Measurements from ENCODE around the gene P4HA2. TPM values are rescaled to one million over a fixed set of nuclear protein-coding genes. Genes with fewer than 3 reads are reported as not detected.
A peak's percentile ranks its signal among the peaks of the same experiment; 100 is the strongest.

The P4HA2 gene
- polyA plus RNA-seq, 1 of the 3 experiments (the other 2 are of a cell fraction): 67.2 TPM

DNA sequence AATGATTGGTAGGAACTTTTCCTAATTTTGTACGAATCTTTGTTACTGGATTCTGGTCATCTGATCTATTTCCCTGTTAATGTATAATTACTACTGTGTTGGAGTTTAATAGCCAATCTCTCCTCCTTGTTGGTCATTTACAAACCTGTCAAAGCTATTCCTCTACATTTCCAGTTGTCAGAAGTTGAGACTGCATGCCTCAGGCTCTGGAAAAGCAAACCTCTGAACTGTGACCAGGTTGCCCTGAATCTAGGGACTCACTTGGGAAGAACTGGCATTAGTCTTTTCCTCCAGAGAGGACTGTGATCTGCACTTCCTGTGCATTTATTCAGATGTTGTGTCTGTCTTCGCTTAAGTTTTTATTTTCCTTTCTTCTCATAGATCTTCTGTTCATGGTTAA is 46.0 kb upstream of the P4HA2 start:
- peaks cover 9 to 27% of the 10 kb centered on the region in 2 experiments for H3K4me1 ChIP-seq (ENCODE audit: control insufficient read depth in 1 of 2, insufficient read depth in 2 of 2, low read depth in 1 of 2, low read length in 1 of 2)
- H3K27ac ChIP-seq (ENCODE audit: low read depth in 2 of 2, low read length in 1 of 2): no peak overlapping the region
- ChIA-PET CTCF (interaction anchor here (0.9 to 2.5 kb wide), 10 partner anchors 8 to 227 kb away, joined by 3 to 23 read pairs (median 10); partner anchors contain the start of genes SLC22A4 and SLC22A5), POLR2A (no interaction called here)
- no peak overlapping the region for H3K4me3 ChIP-seq (ENCODE audit: low read depth in 2 of 2, low read length in 1 of 2)
- no peaks in the 10 kb centered on the region for H3K27me3 ChIP-seq (ENCODE audit: insufficient read depth)
- no peak overlapping the region for H3K4me2 ChIP-seq
- H2AFZ ChIP-seq (ENCODE audit: low read depth): no peak overlapping the region
- TF ChIP-seq TCF12 (IDR thresholded peaks at IDR 0.05) (no peak), CHD2 (IDR thresholded peaks at IDR 0.05; ENCODE audit: low read length, partially characterized antibody) (no peak), RAD21 (IDR thresholded peaks at IDR 0.05; ENCODE audit: low read length) (no peak), RCOR1 (IDR thresholded peaks at IDR 0.05; ENCODE audit: low read length) (no peak), RFX5 (IDR thresholded peaks at IDR 0.05; ENCODE audit: low read length) (no peak), TAF1 (IDR thresholded peaks at IDR 0.05; ENCODE audit: borderline replicate concordance, low read depth, low read length) (no peak), ELF1 (IDR thresholded peaks at IDR 0.05) (no peak), RXRA (IDR thresholded peaks at IDR 0.05; ENCODE audit: borderline replicate concordance, low read depth) (no peak), FOXJ3 (CRISPR knock-in tag; IDR thresholded peaks at IDR 0.05) (no peak), FOSL2 (IDR thresholded peaks at IDR 0.05; ENCODE audit: borderline replicate concordance, low read depth) (no peak), POLR2AphosphoS5 (IDR thresholded peaks at IDR 0.05; ENCODE audit: low read depth, low read length) (no peak), JUND (IDR thresholded peaks at IDR 0.05) (no peak), MEF2A (IDR thresholded peaks at IDR 0.05; ENCODE audit: borderline replicate concordance, low read depth) (no peak), NRF1 (IDR thresholded peaks at IDR 0.05; ENCODE audit: low read depth, low read length) (no peak)
- TF ChIP-seq, protein P1, sequence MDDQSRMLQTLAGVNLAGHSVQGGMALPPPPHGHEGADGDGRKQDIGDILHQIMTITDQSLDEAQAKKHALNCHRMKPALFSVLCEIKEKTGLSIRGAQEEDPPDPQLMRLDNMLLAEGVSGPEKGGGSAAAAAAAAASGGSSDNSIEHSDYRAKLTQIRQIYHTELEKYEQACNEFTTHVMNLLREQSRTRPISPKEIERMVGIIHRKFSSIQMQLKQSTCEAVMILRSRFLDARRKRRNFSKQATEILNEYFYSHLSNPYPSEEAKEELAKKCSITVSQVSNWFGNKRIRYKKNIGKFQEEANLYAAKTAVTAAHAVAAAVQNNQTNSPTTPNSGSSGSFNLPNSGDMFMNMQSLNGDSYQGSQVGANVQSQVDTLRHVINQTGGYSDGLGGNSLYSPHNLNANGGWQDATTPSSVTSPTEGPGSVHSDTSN (IDR thresholded peaks at IDR 0.05): no peak
- TF ChIP-seq, protein P2, sequence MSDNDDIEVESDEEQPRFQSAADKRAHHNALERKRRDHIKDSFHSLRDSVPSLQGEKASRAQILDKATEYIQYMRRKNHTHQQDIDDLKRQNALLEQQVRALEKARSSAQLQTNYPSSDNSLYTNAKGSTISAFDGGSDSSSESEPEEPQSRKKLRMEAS (IDR thresholded peaks at IDR 0.05; ENCODE audit: low read depth): no peak
- no peak for DNase-seq
- no peaks in the 10 kb centered on the region for H3K9me3 ChIP-seq
- 78% methylated on average over 2 of the region's 2 CpGs for whole genome bisulfite sequencing (ENCODE audit: low lambda C conversion rate)
- no peaks in the 10 kb centered on the region for H3K9me2 ChIP-seq
- no peaks in the 10 kb centered on the region for H4K20me1 ChIP-seq (ENCODE audit: insufficient read depth)
- H3K79me2 ChIP-seq (ENCODE audit: insufficient read depth): no peaks in the 10 kb centered on the region
- peaks cover 4% of the 10 kb centered on the region for H3F3A ChIP-seq (replicated peaks; ENCODE audit: insufficient read depth)
- H3K9ac ChIP-seq: no peak overlapping the region
- H3K36me3 ChIP-seq (replicated peaks in 1 of 2; ENCODE audit: control insufficient read depth in 1 of 2, insufficient read depth in 2 of 2, low read length in 1 of 2): peaks cover 6 to 21% of the 10 kb centered on the region in 2 experiments

- DNase-seq: peak; percentile 81
- Histone ChIP-seq H3F3A (replicated peaks; ENCODE audit: insufficient read depth) (peaks cover 8% of the 10 kb centered on the region), H3K27ac (ENCODE audit: low read depth in 2 of 2, low read length in 1 of 2) (no peak overlapping the region), H3K9me3 (no peaks in the 10 kb centered on the region), H3K9ac (no peak overlapping the region), H3K4me1 (ENCODE audit: control insufficient read depth in 1 of 2, insufficient read depth in 2 of 2, low read depth in 1 of 2, low read length in 1 of 2) (peaks cover 18 to 32% of the 10 kb centered on the region in 2 experiments), H3K27me3 (ENCODE audit: insufficient read depth) (no peaks in the 10 kb centered on the region), H3K36me3 (replicated peaks in 1 of 2; ENCODE audit: control insufficient read depth in 1 of 2, insufficient read depth in 2 of 2, low read length in 1 of 2) (peaks cover 6 to 21% of the 10 kb centered on the region in 2 experiments), H3K4me2 (no peak overlapping the region), H3K9me2 (no peaks in the 10 kb centered on the region), H4K20me1 (ENCODE audit: insufficient read depth) (no peaks in the 10 kb centered on the region), H3K4me3 (ENCODE audit: low read depth in 2 of 2, low read length in 1 of 2) (no peak overlapping the region), H2AFZ (ENCODE audit: low read depth) (no peak overlapping the region), H3K79me2 (ENCODE audit: insufficient read depth) (no peaks in the 10 kb centered on the region)
- TF ChIP-seq, protein P3, sequence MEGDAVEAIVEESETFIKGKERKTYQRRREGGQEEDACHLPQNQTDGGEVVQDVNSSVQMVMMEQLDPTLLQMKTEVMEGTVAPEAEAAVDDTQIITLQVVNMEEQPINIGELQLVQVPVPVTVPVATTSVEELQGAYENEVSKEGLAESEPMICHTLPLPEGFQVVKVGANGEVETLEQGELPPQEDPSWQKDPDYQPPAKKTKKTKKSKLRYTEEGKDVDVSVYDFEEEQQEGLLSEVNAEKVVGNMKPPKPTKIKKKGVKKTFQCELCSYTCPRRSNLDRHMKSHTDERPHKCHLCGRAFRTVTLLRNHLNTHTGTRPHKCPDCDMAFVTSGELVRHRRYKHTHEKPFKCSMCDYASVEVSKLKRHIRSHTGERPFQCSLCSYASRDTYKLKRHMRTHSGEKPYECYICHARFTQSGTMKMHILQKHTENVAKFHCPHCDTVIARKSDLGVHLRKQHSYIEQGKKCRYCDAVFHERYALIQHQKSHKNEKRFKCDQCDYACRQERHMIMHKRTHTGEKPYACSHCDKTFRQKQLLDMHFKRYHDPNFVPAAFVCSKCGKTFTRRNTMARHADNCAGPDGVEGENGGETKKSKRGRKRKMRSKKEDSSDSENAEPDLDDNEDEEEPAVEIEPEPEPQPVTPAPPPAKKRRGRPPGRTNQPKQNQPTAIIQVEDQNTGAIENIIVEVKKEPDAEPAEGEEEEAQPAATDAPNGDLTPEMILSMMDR (IDR thresholded peaks at IDR 0.05): peak; percentile 86
- no peak for TF ChIP-seq NFIC (IDR thresholded peaks at IDR 0.05; ENCODE audit: borderline replicate concordance)
- TF ChIP-seq SMC3 (IDR thresholded peaks at IDR 0.05; ENCODE audit: low read depth, low read length): peak; percentile 62
- TF ChIP-seq GABPA (IDR thresholded peaks at IDR 0.05; ENCODE audit: low read depth): no peak
- TF ChIP-seq MEF2A (IDR thresholded peaks at IDR 0.05; ENCODE audit: borderline replicate concordance, low read depth): no peak
- TF ChIP-seq RAD21 (IDR thresholded peaks at IDR 0.05; ENCODE audit: low read length): peak; percentile 73
- ChIA-PET POLR2A (interaction anchor here (0.6 to 0.7 kb wide), 2 partner anchors 97 to 1932 kb away, joined by 3 read pairs; partner anchors contain the start of gene SLC22A5), CTCF (interaction anchor here (0.6 to 2.5 kb wide), 31 partner anchors 9 to 234 kb away, joined by 3 to 23 read pairs (median 4); partner anchors contain the start of genes P4HA2, PDLIM4, SLC22A4 and SLC22A5)
- WGBS (ENCODE audit: low lambda C conversion rate): 73% methylated on average over 37 of the region's 37 CpGs
Observed at GRCh38 chr5:132272311-132273210, 44.9 kb upstream of the P4HA2 start.

All from SK-N-SH (cell line).